ENCODE data around the gene BLOC1S5. TPM values are rescaled to one million over a fixed set of nuclear protein-coding genes. Genes with fewer than 3 reads are reported as not detected.

Gene BLOC1S5
- total RNA-seq, result 10.3 TPM
- long read RNA-seq, transcript BLOC1S5-202 (5 exons, 2,684 nt), result major isoform, 14 of 16 reads
- long read RNA-seq, partial matches to known transcripts, result 0 of 16 reads
- long read RNA-seq, other reads (novel, unspliced or antisense), result 1 of 16 reads

GRCh38 chr6:8063761-8064637 lies at the start of gene BLOC1S5:
Gene BLOC1S5 (minus strand): TSS chr6:8064389. CDS start chr6:8064376, 13 bp downstream.
- DNase-seq (peak; percentile 97), ATAC-seq (peak; percentile 98)
- intact Hi-C loops (cut with micrococcal nuclease), result no loop called here

GRCh38 chr6:8113131-8113654 lies 49.0 kb upstream of the BLOC1S5 start:
- intact Hi-C loops (cut with micrococcal nuclease), result no loop called here
- no peak for ATAC-seq
- DNase-seq, result no peak

GRCh38 chr6:8110725-8111124 lies 46.5 kb upstream of the BLOC1S5 start:
- no peak for DNase-seq
- intact Hi-C loops (cut with micrococcal nuclease), result no loop called here
- ATAC-seq, result no peak

GRCh38 chr6:8110117-8110721 lies 46.0 kb upstream of the BLOC1S5 start:
- ATAC-seq (no peak), DNase-seq (no peak)
- intact Hi-C loops (cut with micrococcal nuclease), result no loop called here

GRCh38 chr6:8108759-8109539 lies 44.8 kb upstream of the BLOC1S5 start:
- intact Hi-C loops (cut with micrococcal nuclease), result no loop called here
- no peak for DNase-seq
- peak; percentile 19 for ATAC-seq

GRCh38 chr6:8108031-8108660 lies 44.0 kb upstream of the BLOC1S5 start:
- ATAC-seq, result no peak

GRCh38 chr6:8105791-8106190 lies 41.6 kb upstream of the BLOC1S5 start:
- ATAC-seq, result no peak
- DNase-seq, result no peak
- intact Hi-C loops (cut with micrococcal nuclease), result no loop called here

More at GRCh38 chr6:8108031-8108660, 44.0 kb upstream of the BLOC1S5 start:
- DNase-seq, result no peak
- intact Hi-C loops (cut with micrococcal nuclease), result no loop called here

- intact Hi-C loops (cut with micrococcal nuclease), result no loop called here
- DNase-seq, result no peak
These were observed 39.5 kb upstream of the BLOC1S5 start for GRCh38 chr6:8103726-8104125.

GRCh38 chr6:8102122-8102958 lies 38.2 kb upstream of the BLOC1S5 start, which contains the start of gene EEF1E1:
Gene EEF1E1 (minus strand): TSS chr6:8102548. CDS start chr6:8102521, 27 bp downstream.
- intact Hi-C loops (cut with micrococcal nuclease), result no loop called here
- ATAC-seq (peak; percentile 100), DNase-seq (peak; percentile 95)

More at GRCh38 chr6:8103726-8104125, 39.5 kb upstream of the BLOC1S5 start:
- no peak for ATAC-seq

- intact Hi-C loops (cut with micrococcal nuclease), result no loop called here
- ATAC-seq (no peak), DNase-seq (no peak)
These were observed 36.1 kb upstream of the BLOC1S5 start for GRCh38 chr6:8100159-8100854.

- intact Hi-C loops (cut with micrococcal nuclease), result no loop called here
- DNase-seq (no peak), ATAC-seq (no peak)
These were observed 26.5 kb upstream of the BLOC1S5 start for GRCh38 chr6:8090650-8091049.

- no peak for DNase-seq
- ATAC-seq, result no peak
- intact Hi-C loops (cut with micrococcal nuclease), result no loop called here
These were observed 24.7 kb upstream of the BLOC1S5 start for GRCh38 chr6:8088886-8089285.

GRCh38 chr6:8087870-8088754 lies 23.9 kb upstream of the BLOC1S5 start:
- intact Hi-C loops (cut with micrococcal nuclease), result no loop called here
- no peak for ATAC-seq
- no peak for DNase-seq

GRCh38 chr6:8086755-8087306 lies 22.6 kb upstream of the BLOC1S5 start:
- DNase-seq, result no peak
- no peak for ATAC-seq
- intact Hi-C loops (cut with micrococcal nuclease), result no loop called here

- intact Hi-C loops (cut with micrococcal nuclease), result no loop called here
- ATAC-seq (peak; percentile 37), DNase-seq (no peak)
These were observed 20.9 kb upstream of the BLOC1S5 start for GRCh38 chr6:8085053-8085511.

- intact Hi-C loops (cut with micrococcal nuclease), result no loop called here
- ATAC-seq, result no peak
- DNase-seq, result no peak
These were observed 20.4 kb upstream of the BLOC1S5 start for GRCh38 chr6:8084586-8084985.

Data from left ventricle myocardium superior (tissue), 1 donor.